HepG2 (cell line): Measurements from ENCODE around the gene GRK3. TPM values are rescaled to one million over a fixed set of nuclear protein-coding genes. Genes with fewer than 3 reads are reported as not detected.
A peak's percentile ranks its signal among the peaks of the same experiment; 100 is the strongest.

Experiments used
- BRD4 ChIP-seq: sonication (generic); formaldehyde crosslinking; IDR thresholded peaks from 2 replicates; pipeline ENCODE4 v1.4.0; 2020; ENCODE audit warnings: missing genetic modification reagents
- GFI1 ChIP-seq: sonication (generic); formaldehyde crosslinking; IDR thresholded peaks from 2 replicates; pipeline ENCODE4 v1.5.0; 2020; ENCODE audit warnings: missing genetic modification reagents, mild to moderate bottlenecking, borderline replicate concordance
- HDAC2 ChIP-seq: sonication (generic); formaldehyde crosslinking; IDR thresholded peaks from 2 replicates; pipeline ENCODE4 v1.4.0; 2020; ENCODE audit warnings: missing genetic modification reagents
- HINFP ChIP-seq: sonication (generic); formaldehyde crosslinking; IDR thresholded peaks from 2 replicates; pipeline ENCODE4 v1.4.0; 2020; ENCODE audit warnings: low read depth, mild to moderate bottlenecking, missing genetic modification reagents
- HNF4G ChIP-seq, 2 experiments: sonication (generic) in 1 of 2; formaldehyde crosslinking in 1 of 2; IDR thresholded peaks; 2 replicates each; pipeline versions ENCODE4 v1.4.0 to v1.6.1; 2011 to 2020; ENCODE audit warnings: borderline replicate concordance in 2 of 2, low read depth in 2 of 2, mild to moderate bottlenecking in 2 of 2, low read length in 1 of 2, missing genetic modification reagents in 1 of 2, moderate library complexity in 1 of 2
- HOXA3 ChIP-seq: sonication (generic); formaldehyde crosslinking; IDR thresholded peaks from 2 replicates; pipeline ENCODE4 v1.5.0; 2020; ENCODE audit warnings: missing genetic modification reagents
- KDM1A ChIP-seq: IDR thresholded peaks from 2 replicates; pipeline ENCODE4 v1.6.1; 2016; ENCODE audit warnings: missing compliant biosample characterization
- MAF1 ChIP-seq: sonication (generic); formaldehyde crosslinking; IDR thresholded peaks from 2 replicates; pipeline ENCODE4 v1.5.0; 2020; ENCODE audit warnings: missing genetic modification reagents, borderline replicate concordance
- MED1 ChIP-seq: sonication (generic); formaldehyde crosslinking; IDR thresholded peaks from 2 replicates; pipeline ENCODE4 v1.4.0; 2020; ENCODE audit warnings: missing genetic modification reagents
- PAF1 ChIP-seq: IDR thresholded peaks from 2 replicates; pipeline ENCODE4 v1.6.1; 2016; ENCODE audit warnings: missing genetic modification reagents, missing compliant biosample characterization
- POLR2G ChIP-seq: fragments of 200-400 bp; formaldehyde crosslinking; IDR thresholded peaks from 2 replicates; pipeline ENCODE4 v1.6.1; 2018; ENCODE audit warnings: mild to moderate bottlenecking, low read depth, low read length, moderate library complexity
- PRPF4 ChIP-seq: fragments of 200-400 bp; formaldehyde crosslinking; IDR thresholded peaks from 2 replicates; pipeline ENCODE4 v1.6.1; 2016; ENCODE audit warnings: low read length, low read depth; ENCODE audit not compliant: poor library complexity, severe bottlenecking
- RARG ChIP-seq: sonication (generic); formaldehyde crosslinking; IDR thresholded peaks from 2 replicates; pipeline ENCODE4 v1.4.0; 2020; ENCODE audit warnings: low read depth, mild to moderate bottlenecking, missing genetic modification reagents
- ZC3H4 ChIP-seq: sonication (generic); formaldehyde crosslinking; IDR thresholded peaks from 2 replicates; pipeline ENCODE4 v1.4.0; 2020; ENCODE audit warnings: missing genetic modification reagents, borderline replicate concordance
- ZFX ChIP-seq: sonication (generic); formaldehyde crosslinking; IDR thresholded peaks from 2 replicates; pipeline ENCODE4 v1.4.0; 2020; ENCODE audit warnings: mild to moderate bottlenecking, low read depth, missing genetic modification reagents, moderate library complexity
- ZNF30 ChIP-seq: sonication (generic); formaldehyde crosslinking; IDR thresholded peaks from 2 replicates; pipeline ENCODE4 v1.5.0; 2020; ENCODE audit warnings: mild to moderate bottlenecking, missing genetic modification reagents
- ZNF550 ChIP-seq: sonication (generic); formaldehyde crosslinking; IDR thresholded peaks from 2 replicates; pipeline ENCODE4 v1.4.0; 2020; ENCODE audit warnings: mild to moderate bottlenecking, missing genetic modification reagents, borderline replicate concordance
- ZNF563 ChIP-seq: sonication (generic); formaldehyde crosslinking; IDR thresholded peaks from 2 replicates; pipeline ENCODE4 v1.8.0; 2022; ENCODE audit warnings: mild to moderate bottlenecking, moderate library complexity, missing genetic modification reagents
- ZNF619 ChIP-seq: sonication (generic); formaldehyde crosslinking; IDR thresholded peaks from 2 replicates; pipeline ENCODE4 v1.4.0; 2020; ENCODE audit warnings: mild to moderate bottlenecking, missing genetic modification reagents
- polyA plus RNA-seq, 8 experiments: library from polyadenylated mRNA; depleted of rRNA in 3 of 8; stranded (reverse) in 7 of 8; unstranded in 1 of 8; fragments of >200 nt; fragmentation: Illumina TruSeq in 4 of 8; extraction: Trizol in 4 of 8; gene quantifications; 2 replicates each; pipeline versions ENCODE4 v1.2.1 to v1.2.3, GENCODE V29; 2011 to 2016; ENCODE audit warnings: low read depth in 4 of 8, missing spikeins in 1 of 8, mixed read lengths in 1 of 8; ENCODE audit not compliant: insufficient read depth in 1 of 8
- total RNA-seq, 5 experiments: library from RNA; depleted of rRNA; stranded (reverse); fragments of >200 nt; fragmentation: Illumina TruSeq; extraction: Trizol; gene quantifications; 2 replicates each; pipeline ENCODE4 v1.2.3, GENCODE V29; 2016; ENCODE audit warnings: low read depth in 1 of 5
- TF ChIP-seq, protein P1 (sequence below): sonication (generic); formaldehyde crosslinking; IDR thresholded peaks from 2 replicates; pipeline ENCODE4 v1.4.0; 2020; ENCODE audit warnings: missing genetic modification reagents
- TF ChIP-seq, protein P2 (sequence below): sonication (generic); formaldehyde crosslinking; IDR thresholded peaks from 2 replicates; pipeline ENCODE4 v1.4.0; 2020; ENCODE audit warnings: mild to moderate bottlenecking, missing genetic modification reagents
- TF ChIP-seq, protein P3 (sequence below): IDR thresholded peaks from 2 replicates; pipeline ENCODE4 v1.6.1; 2016; ENCODE audit warnings: missing genetic modification reagents, missing compliant biosample characterization
- TF ChIP-seq, protein P4 (sequence below): sonication (generic); formaldehyde crosslinking; IDR thresholded peaks from 2 replicates; pipeline ENCODE4 v1.5.0; 2020; ENCODE audit warnings: missing genetic modification reagents, mild to moderate bottlenecking, borderline replicate concordance

GRK3 gene
- total and polyA plus RNA-seq, 2 of the 13 experiments (the other 11 are each of a cell fraction or from before 2014, with no cell fraction given) = 8.5 to 16.7 TPM

DNA sequence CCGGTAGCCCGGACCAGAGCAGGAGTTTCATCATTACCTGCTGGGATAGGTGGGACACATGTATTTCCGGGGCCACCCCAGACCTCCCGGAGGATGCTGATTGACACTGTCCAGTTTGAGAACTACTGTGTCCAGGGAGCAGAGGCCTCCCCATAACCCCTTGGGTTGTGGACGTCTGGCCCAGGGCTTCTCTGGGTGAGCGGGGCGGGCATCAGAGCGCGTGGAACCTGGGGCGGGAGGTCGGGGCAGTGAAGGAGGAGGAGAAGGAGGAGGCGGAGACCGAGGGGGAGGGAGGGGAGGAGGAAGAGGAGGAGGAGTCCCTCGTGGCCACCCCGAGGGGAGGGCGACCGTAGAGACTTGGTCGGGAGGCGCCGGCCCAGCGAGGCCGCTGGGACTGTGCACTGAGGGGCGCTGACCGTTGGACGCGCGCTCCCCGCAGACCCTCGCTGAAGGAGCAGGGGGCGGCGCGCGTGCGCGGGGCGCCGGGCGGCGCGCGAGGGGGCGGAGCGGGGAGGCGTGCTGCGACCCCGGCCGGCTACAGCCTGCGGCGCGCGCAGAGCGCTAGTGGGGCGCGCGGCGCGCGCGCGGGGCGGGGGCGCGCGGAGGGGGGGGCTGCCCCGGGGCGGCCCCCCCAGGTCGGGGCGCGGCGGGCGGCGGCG, at the start of gene GRK3 (continued):
- TF ChIP-seq, protein P1, sequence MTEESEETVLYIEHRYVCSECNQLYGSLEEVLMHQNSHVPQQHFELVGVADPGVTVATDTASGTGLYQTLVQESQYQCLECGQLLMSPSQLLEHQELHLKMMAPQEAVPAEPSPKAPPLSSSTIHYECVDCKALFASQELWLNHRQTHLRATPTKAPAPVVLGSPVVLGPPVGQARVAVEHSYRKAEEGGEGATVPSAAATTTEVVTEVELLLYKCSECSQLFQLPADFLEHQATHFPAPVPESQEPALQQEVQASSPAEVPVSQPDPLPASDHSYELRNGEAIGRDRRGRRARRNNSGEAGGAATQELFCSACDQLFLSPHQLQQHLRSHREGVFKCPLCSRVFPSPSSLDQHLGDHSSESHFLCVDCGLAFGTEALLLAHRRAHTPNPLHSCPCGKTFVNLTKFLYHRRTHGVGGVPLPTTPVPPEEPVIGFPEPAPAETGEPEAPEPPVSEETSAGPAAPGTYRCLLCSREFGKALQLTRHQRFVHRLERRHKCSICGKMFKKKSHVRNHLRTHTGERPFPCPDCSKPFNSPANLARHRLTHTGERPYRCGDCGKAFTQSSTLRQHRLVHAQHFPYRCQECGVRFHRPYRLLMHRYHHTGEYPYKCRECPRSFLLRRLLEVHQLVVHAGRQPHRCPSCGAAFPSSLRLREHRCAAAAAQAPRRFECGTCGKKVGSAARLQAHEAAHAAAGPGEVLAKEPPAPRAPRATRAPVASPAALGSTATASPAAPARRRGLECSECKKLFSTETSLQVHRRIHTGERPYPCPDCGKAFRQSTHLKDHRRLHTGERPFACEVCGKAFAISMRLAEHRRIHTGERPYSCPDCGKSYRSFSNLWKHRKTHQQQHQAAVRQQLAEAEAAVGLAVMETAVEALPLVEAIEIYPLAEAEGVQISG (CRISPR knock-in tag) = peak; percentile 11; the same call in 1 of the 2 replicates
- TF ChIP-seq POLR2G (peak; percentile 41; the same call in 1 of the 2 replicates), BRD4 (CRISPR knock-in tag) (no peak), ZNF550 (CRISPR knock-in tag) (no peak), ZFX (peak; percentile 59), ZNF619 (CRISPR knock-in tag) (no peak), HOXA3 (CRISPR knock-in tag) (0 out of 2 replicates have a peak, but pooled peaks have one; percentile 8), MED1 (CRISPR knock-in tag) (no peak), MAF1 (no peak), HDAC2 (CRISPR knock-in tag) (no peak), ZNF563 (CRISPR knock-in tag) (no peak), KDM1A (CRISPR knock-in tag) (no peak), GFI1 (0 out of 2 replicates have a peak, but pooled peaks have one; percentile 10), ZC3H4 (CRISPR knock-in tag) (peak; percentile 32; the same call in 1 of the 2 replicates), PRPF4 (no peak), HINFP (0 out of 2 replicates have a peak, but pooled peaks have one; percentile 39), PAF1 (no peak), ZNF30 (no peak), HNF4G (IDR thresholded peaks at IDR 0.05; ENCODE audit: borderline replicate concordance, low read depth, low read length) (peak; percentile 64; the same call in 1 of the 2 replicates), HNF4G (CRISPR knock-in tag; IDR thresholded peaks at IDR 0.05; ENCODE audit: borderline replicate concordance, low read depth) (no peak), RARG (CRISPR knock-in tag) (no peak)
- TF ChIP-seq, protein P2, sequence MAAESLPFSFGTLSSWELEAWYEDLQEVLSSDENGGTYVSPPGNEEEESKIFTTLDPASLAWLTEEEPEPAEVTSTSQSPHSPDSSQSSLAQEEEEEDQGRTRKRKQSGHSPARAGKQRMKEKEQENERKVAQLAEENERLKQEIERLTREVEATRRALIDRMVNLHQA (CRISPR knock-in tag) = no peak
- TF ChIP-seq, protein P3, sequence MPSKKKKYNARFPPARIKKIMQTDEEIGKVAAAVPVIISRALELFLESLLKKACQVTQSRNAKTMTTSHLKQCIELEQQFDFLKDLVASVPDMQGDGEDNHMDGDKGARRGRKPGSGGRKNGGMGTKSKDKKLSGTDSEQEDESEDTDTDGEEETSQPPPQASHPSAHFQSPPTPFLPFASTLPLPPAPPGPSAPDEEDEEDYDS (CRISPR knock-in tag) = no peak; the same call in 1 of the 2 replicates
- TF ChIP-seq, protein P4, sequence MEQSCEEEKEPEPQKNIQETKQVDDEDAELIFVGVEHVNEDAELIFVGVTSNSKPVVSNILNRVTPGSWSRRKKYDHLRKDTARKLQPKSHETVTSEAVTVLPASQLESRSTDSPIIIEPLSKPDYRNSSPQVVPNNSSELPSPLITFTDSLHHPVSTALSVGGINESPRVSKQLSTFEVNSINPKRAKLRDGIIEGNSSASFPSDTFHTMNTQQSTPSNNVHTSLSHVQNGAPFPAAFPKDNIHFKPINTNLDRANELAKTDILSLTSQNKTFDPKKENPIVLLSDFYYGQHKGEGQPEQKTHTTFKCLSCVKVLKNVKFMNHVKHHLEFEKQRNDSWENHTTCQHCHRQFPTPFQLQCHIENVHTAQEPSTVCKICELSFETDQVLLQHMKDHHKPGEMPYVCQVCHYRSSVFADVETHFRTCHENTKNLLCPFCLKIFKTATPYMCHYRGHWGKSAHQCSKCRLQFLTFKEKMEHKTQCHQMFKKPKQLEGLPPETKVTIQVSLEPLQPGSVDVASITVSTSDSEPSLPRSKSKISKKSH (CRISPR knock-in tag) = no peak
